ENCODE results near the gene METTL22.

The METTL22 gene

GRCh38 chr16:8669481-8669880 is 48.0 kb downstream of the METTL22 start:
- no peak for DNase-seq

GRCh38 chr16:8670014-8670560 is 48.6 kb downstream of the METTL22 start:
- DNase-seq, result no peak

- no peak for DNase-seq
Measured at GRCh38 chr16:8673611-8674412, 52.3 kb downstream of the METTL22 start.

- peak; percentile 89 to 92 for DNase-seq
Measured at GRCh38 chr16:8674413-8675022, 53.0 kb downstream of the METTL22 start, which contains the start of gene ABAT. Gene ABAT (plus strand): TSS chr16:8674617. CDS start chr16:8735740, 61,123 bp downstream.

- peak; percentile 12 to 63 for DNase-seq
Measured at GRCh38 chr16:8675183-8676159, 54.0 kb downstream of the METTL22 start.

GRCh38 chr16:8676160-8676547 is 54.7 kb downstream of the METTL22 start:
- DNase-seq, result no peak

- DNase-seq, result no peak
Measured at GRCh38 chr16:8676737-8677375, 55.4 kb downstream of the METTL22 start.

- DNase-seq, result no peak
Measured at GRCh38 chr16:8677481-8677880, 56.0 kb downstream of the METTL22 start.

GRCh38 chr16:8678068-8678927 is 56.8 kb downstream of the METTL22 start:
- no peak for DNase-seq

GRCh38 chr16:8679151-8679550 is 57.7 kb downstream of the METTL22 start:
- no peak for DNase-seq

- DNase-seq, result no peak
Measured at GRCh38 chr16:8682551-8683259, 61.2 kb downstream of the METTL22 start.

- no peak for DNase-seq
Measured at GRCh38 chr16:8683640-8684039, 62.1 kb downstream of the METTL22 start.

- no peak for DNase-seq
Measured at GRCh38 chr16:8685617-8686016, 64.1 kb downstream of the METTL22 start.

GRCh38 chr16:8686031-8686621 is 64.6 kb downstream of the METTL22 start:
- no peak for DNase-seq

GRCh38 chr16:8686879-8687278 is 65.4 kb downstream of the METTL22 start:
- no peak for DNase-seq

GRCh38 chr16:8689686-8690085 is 68.2 kb downstream of the METTL22 start:
- no peak for DNase-seq

GRCh38 chr16:8691728-8692127 is 70.2 kb downstream of the METTL22 start:
- no peak for DNase-seq

GRCh38 chr16:8694795-8695728 is 73.6 kb downstream of the METTL22 start:
- DNase-seq, result no peak

- DNase-seq, result no peak
Measured at GRCh38 chr16:8696880-8697279, 75.4 kb downstream of the METTL22 start.
